ENCODE data around the gene EGFL8. TPM values are rescaled to one million over a fixed set of nuclear protein-coding genes. Genes with fewer than 3 reads are reported as not detected.

Gene EGFL8
- total and polyA plus RNA-seq, 9 of the 15 experiments (the other 6 are each of a cell fraction or from before 2014, with no cell fraction given) = 2.2 to 47.4 (median 14.2) TPM

DNA sequence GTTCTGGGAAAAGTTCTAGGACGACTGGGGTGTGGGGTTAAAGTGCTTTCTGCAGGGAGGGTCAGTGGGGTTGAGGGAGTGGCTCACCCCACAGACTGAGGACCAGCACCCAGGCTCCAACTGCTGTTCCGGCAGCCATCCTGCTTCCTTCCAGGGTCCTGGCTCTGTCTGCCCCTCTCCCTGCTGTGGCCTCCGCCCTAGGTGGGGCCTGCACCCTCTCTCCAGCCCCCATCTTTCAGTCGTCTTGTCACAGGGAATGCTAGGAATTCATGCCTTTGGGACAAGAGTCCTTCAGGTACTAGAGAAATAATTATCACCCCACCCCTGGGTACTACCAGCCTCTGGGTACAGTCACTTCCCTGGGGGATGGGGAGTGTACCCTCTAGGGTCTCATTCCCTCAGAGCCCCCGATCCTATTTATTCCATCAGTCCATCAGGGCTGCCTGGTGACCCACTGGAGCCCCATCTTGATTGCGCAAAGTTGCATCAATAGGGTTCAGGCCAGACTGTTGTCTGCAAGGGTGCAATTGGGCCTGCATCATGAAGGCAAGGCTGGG, 19.8 kb downstream of the EGFL8 start, which contains the start of gene AGER (continued):
- TF ChIP-seq, protein P1, sequence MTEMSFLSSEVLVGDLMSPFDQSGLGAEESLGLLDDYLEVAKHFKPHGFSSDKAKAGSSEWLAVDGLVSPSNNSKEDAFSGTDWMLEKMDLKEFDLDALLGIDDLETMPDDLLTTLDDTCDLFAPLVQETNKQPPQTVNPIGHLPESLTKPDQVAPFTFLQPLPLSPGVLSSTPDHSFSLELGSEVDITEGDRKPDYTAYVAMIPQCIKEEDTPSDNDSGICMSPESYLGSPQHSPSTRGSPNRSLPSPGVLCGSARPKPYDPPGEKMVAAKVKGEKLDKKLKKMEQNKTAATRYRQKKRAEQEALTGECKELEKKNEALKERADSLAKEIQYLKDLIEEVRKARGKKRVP (CRISPR knock-in tag; IDR thresholded peaks at IDR 0.05) = peak; percentile 78
- TF ChIP-seq COPS2 (conservative IDR thresholded peaks at IDR 0.05) (no peak), NFE2 (IDR thresholded peaks at IDR 0.05; ENCODE audit: low read depth) (no peak), PTRF (tag; IDR thresholded peaks at IDR 0.05) (no peak), ZNF175 (CRISPR knock-in tag; IDR thresholded peaks at IDR 0.05; ENCODE audit: low read depth) (peak; percentile 91), HDAC8 (tag; IDR thresholded peaks at IDR 0.05) (peak; percentile 66; the same call in 1 of the 2 replicates), FOSL1 (tag; conservative IDR thresholded peaks at IDR 0.05) (no peak), CXXC5 (CRISPR knock-in tag; IDR thresholded peaks at IDR 0.05) (peak; percentile 73), HNRNPL (IDR thresholded peaks at IDR 0.05; ENCODE audit: low read depth, low read length) (no peak), PHTF2 (CRISPR knock-in tag; IDR thresholded peaks at IDR 0.05) (peak; percentile 7; the same call in 1 of the 2 replicates), SRSF9 (IDR thresholded peaks at IDR 0.05; ENCODE audit: borderline replicate concordance, low read depth, low read length) (no peak), NR2C2 (CRISPR knock-in tag; IDR thresholded peaks at IDR 0.05) (no peak), NR2C2 (tag; IDR thresholded peaks at IDR 0.05) (no peak), ZNF165 (CRISPR knock-in tag; IDR thresholded peaks at IDR 0.05; ENCODE audit: borderline replicate concordance) (no peak), MED1 (CRISPR knock-in tag; IDR thresholded peaks at IDR 0.05; ENCODE audit: borderline replicate concordance) (no peak), PPARD (CRISPR knock-in tag; IDR thresholded peaks at IDR 0.05) (no peak)
- TF ChIP-seq, protein P2, sequence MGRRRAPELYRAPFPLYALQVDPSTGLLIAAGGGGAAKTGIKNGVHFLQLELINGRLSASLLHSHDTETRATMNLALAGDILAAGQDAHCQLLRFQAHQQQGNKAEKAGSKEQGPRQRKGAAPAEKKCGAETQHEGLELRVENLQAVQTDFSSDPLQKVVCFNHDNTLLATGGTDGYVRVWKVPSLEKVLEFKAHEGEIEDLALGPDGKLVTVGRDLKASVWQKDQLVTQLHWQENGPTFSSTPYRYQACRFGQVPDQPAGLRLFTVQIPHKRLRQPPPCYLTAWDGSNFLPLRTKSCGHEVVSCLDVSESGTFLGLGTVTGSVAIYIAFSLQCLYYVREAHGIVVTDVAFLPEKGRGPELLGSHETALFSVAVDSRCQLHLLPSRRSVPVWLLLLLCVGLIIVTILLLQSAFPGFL (CRISPR knock-in tag; IDR thresholded peaks at IDR 0.05) = no peak
- TF ChIP-seq, protein P3, sequence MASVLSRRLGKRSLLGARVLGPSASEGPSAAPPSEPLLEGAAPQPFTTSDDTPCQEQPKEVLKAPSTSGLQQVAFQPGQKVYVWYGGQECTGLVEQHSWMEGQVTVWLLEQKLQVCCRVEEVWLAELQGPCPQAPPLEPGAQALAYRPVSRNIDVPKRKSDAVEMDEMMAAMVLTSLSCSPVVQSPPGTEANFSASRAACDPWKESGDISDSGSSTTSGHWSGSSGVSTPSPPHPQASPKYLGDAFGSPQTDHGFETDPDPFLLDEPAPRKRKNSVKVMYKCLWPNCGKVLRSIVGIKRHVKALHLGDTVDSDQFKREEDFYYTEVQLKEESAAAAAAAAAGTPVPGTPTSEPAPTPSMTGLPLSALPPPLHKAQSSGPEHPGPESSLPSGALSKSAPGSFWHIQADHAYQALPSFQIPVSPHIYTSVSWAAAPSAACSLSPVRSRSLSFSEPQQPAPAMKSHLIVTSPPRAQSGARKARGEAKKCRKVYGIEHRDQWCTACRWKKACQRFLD (CRISPR knock-in tag; IDR thresholded peaks at IDR 0.05) = peak; percentile 53; the same call in 1 of the 2 replicates
- TF ChIP-seq, protein P4, sequence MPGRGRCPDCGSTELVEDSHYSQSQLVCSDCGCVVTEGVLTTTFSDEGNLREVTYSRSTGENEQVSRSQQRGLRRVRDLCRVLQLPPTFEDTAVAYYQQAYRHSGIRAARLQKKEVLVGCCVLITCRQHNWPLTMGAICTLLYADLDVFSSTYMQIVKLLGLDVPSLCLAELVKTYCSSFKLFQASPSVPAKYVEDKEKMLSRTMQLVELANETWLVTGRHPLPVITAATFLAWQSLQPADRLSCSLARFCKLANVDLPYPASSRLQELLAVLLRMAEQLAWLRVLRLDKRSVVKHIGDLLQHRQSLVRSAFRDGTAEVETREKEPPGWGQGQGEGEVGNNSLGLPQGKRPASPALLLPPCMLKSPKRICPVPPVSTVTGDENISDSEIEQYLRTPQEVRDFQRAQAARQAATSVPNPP (IDR thresholded peaks at IDR 0.05; ENCODE audit: borderline replicate concordance, insufficient read depth, insufficient read length) = no peak
- TF ChIP-seq, protein P5, sequence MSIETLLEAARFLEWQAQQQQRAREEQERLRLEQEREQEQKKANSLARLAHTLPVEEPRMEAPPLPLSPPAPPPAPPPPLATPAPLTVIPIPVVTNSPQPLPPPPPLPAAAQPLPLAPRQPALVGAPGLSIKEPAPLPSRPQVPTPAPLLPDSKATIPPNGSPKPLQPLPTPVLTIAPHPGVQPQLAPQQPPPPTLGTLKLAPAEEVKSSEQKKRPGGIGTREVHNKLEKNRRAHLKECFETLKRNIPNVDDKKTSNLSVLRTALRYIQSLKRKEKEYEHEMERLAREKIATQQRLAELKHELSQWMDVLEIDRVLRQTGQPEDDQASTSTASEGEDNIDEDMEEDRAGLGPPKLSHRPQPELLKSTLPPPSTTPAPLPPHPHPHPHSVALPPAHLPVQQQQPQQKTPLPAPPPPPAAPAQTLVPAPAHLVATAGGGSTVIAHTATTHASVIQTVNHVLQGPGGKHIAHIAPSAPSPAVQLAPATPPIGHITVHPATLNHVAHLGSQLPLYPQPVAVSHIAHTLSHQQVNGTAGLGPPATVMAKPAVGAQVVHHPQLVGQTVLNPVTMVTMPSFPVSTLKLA (conservative IDR thresholded peaks at IDR 0.05) = no peak
- TF ChIP-seq, protein P6, sequence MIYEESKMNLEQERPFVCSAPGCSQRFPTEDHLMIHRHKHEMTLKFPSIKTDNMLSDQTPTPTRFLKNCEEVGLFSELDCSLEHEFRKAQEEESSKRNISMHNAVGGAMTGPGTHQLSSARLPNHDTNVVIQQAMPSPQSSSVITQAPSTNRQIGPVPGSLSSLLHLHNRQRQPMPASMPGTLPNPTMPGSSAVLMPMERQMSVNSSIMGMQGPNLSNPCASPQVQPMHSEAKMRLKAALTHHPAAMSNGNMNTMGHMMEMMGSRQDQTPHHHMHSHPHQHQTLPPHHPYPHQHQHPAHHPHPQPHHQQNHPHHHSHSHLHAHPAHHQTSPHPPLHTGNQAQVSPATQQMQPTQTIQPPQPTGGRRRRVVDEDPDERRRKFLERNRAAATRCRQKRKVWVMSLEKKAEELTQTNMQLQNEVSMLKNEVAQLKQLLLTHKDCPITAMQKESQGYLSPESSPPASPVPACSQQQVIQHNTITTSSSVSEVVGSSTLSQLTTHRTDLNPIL (CRISPR knock-in tag; IDR thresholded peaks at IDR 0.05) = peak; percentile 74; the same call in 1 of the 2 replicates

Data from K562 (cell line).